H4 (cell line): ENCODE data around the gene ATG4D. TPM values are rescaled to one million over a fixed set of nuclear protein-coding genes. Genes with fewer than 3 reads are reported as not detected.
"Not testable (repeated sequence)": the region's sequence is repeated elsewhere in the genome, so short reads cannot be mapped to it uniquely, and the experiment has no call there.

ENCODE experiments used
- DNase-seq: peaks from one replicate; pipeline ENCODE4 v3.0.0-alpha.2; 2015; ENCODE audit warnings: low spot score
- total RNA-seq: library from RNA; depleted of rRNA; stranded (reverse); fragments of >200 nt; shearing (Covaris generic); gene quantifications from 2 replicates; pipeline ENCODE4 v1.2.3, GENCODE V29; 2014

ATG4D gene
- total RNA-seq, 1 experiment from 2014 or later, result 18.6 TPM

- DNase-seq, result no peak
Measured at GRCh38 chr19:10552510-10553053, 8.9 kb downstream of the ATG4D start.

- no peak for DNase-seq
Measured at GRCh38 chr19:10553087-10553667, 9.5 kb downstream of the ATG4D start.

- DNase-seq, result no peak
Measured at GRCh38 chr19:10553943-10554381, 10.3 kb downstream of the ATG4D start.

- DNase-seq, result no peak
Measured at GRCh38 chr19:10554760-10555609, 11.3 kb downstream of the ATG4D start.

GRCh38 chr19:10555610-10555973 is 11.9 kb downstream of the ATG4D start:
- no peak for DNase-seq

- no peak for DNase-seq
Measured at GRCh38 chr19:10557603-10558197, 14.0 kb downstream of the ATG4D start.

- no peak for DNase-seq
Measured at GRCh38 chr19:10560154-10560553, 16.4 kb downstream of the ATG4D start.

GRCh38 chr19:10562609-10563008 is 18.9 kb downstream of the ATG4D start:
- no peak for DNase-seq

GRCh38 chr19:10565028-10565566 is 21.4 kb downstream of the ATG4D start:
- peak; percentile 27 for DNase-seq

- DNase-seq, result peak; percentile 87
Measured at GRCh38 chr19:10565567-10566407, 22.1 kb downstream of the ATG4D start, which contains the start of gene KRI1. Gene KRI1, minus strand, starts transcription at chr19:10566010. Its CDS starts 11 bp downstream, at chr19:10565999.

- no peak for DNase-seq
Measured at GRCh38 chr19:10566408-10566657, 22.6 kb downstream of the ATG4D start.

GRCh38 chr19:10566658-10567410 is 23.1 kb downstream of the ATG4D start:
- DNase-seq, result no peak

GRCh38 chr19:10567656-10568055 is 24.0 kb downstream of the ATG4D start:
- DNase-seq, result no peak

GRCh38 chr19:10568062-10568825 is 24.5 kb downstream of the ATG4D start:
- no peak for DNase-seq

GRCh38 chr19:10568826-10569651 is 25.3 kb downstream of the ATG4D start, which contains the start of gene CDKN2D:
Gene CDKN2D, minus strand, starts transcription at chr19:10568979. Its CDS starts 326 bp downstream, at chr19:10568653.
- DNase-seq, result peak; percentile 98

- not testable (repeated sequence) for DNase-seq
Measured at GRCh38 chr19:10573793-10574192, 30.1 kb downstream of the ATG4D start.

- DNase-seq, result no peak
Measured at GRCh38 chr19:10574462-10574861, 30.8 kb downstream of the ATG4D start.

- no peak for DNase-seq
Measured at GRCh38 chr19:10575011-10575716, 31.5 kb downstream of the ATG4D start.
